GM12891 (cell line): ENCODE measurements around the gene RBMS3.

Experiments
- POLR2A ChIP-seq: IDR thresholded peaks from 2 replicates; pipeline ENCODE4 v1.6.1; 2011; ENCODE audit warnings: low read depth, low read length, control low read depth
- POLR2AphosphoS5 ChIP-seq: IDR thresholded peaks from 2 replicates; pipeline ENCODE4 v1.6.1; 2011; ENCODE audit warnings: low read depth, low read length, control low read depth
- TAF1 ChIP-seq: IDR thresholded peaks from 2 replicates; pipeline ENCODE4 v1.6.1; 2011; ENCODE audit warnings: low read depth, low read length, control low read depth

DNA sequence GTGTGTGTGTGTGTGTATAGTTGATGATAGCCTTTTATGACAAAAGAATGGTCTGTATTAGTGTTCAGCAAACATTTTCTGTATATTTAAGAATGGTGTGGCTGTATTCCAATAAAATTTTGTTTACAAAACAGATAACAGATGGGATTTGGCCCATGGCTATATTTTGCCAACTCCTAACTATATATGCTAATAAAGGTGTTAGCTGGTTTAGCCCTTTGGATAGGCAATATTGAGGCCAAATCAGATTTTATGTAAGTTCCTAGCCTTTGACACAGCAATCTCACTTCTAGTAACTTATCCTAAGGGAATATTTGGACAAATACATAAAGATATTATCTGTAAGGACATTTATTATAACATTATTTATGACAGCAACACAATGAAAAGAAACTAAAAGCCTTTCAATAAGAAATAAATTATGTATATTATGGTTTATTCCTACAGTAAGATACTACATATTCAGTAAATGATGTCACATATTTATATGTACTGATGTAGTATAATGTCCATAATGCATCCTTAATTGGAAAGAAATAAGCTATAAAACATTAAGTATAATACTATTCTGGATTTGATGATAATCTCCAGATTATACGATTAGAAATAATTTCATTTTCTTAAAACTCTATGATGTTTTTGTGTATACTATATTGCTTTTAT is 264.0 kb downstream of the RBMS3 start:
- TF ChIP-seq POLR2A (no peak), POLR2AphosphoS5 (no peak), TAF1 (no peak)
